Progenitor cell of endocrine pancreas (in vitro differentiated cells): Measurements from ENCODE around the gene NCR3LG1. TPM values are rescaled to one million over a fixed set of nuclear protein-coding genes. Genes with fewer than 3 reads are reported as not detected.

ENCODE experiments used
- DNase-seq: peaks from one replicate; pipeline ENCODE4 v3.0.0; 2021; ENCODE audit warnings: low spot score; ENCODE audit not compliant: unreplicated experiment
- H3K27ac Mint-ChIP-seq: 2 replicates; pipeline ENCODE4 v1.8.0; 2021; ENCODE audit warnings: mild to moderate bottlenecking, moderate library complexity, mixed read lengths
- H3K27me3 Mint-ChIP-seq: 2 replicates; pipeline ENCODE4 v1.8.0; 2021; ENCODE audit warnings: mixed read lengths
- H3K36me3 Mint-ChIP-seq: 2 replicates; pipeline ENCODE4 v1.8.0; 2022; ENCODE audit warnings: mixed read lengths; ENCODE audit not compliant: insufficient read depth
- H3K4me1 Mint-ChIP-seq: 2 replicates; pipeline ENCODE4 v1.8.0; 2021; ENCODE audit warnings: low read depth, mixed read lengths
- H3K4me3 Mint-ChIP-seq: 2 replicates; pipeline ENCODE4 v1.8.0; 2021; ENCODE audit warnings: low read depth, mild to moderate bottlenecking, moderate library complexity, mixed read lengths
- H3K9me3 Mint-ChIP-seq: 2 replicates; pipeline ENCODE4 v1.8.0; 2021; ENCODE audit warnings: low read depth, mixed read lengths
- CTCF ChIP-seq: fragments of 200-600 bp; sonication (generic); IDR thresholded peaks from one replicate; pipeline ENCODE4 v1.5.0; 2021; ENCODE audit warnings: antibody characterized with exemption, mild to moderate bottlenecking; ENCODE audit not compliant: unreplicated experiment
- total RNA-seq: library from RNA; stranded (reverse); gene quantifications from 2 replicates; pipeline ENCODE4 v1.2.1, GENCODE V29; 2021

Gene NCR3LG1
- total RNA-seq, 1 donor from 2014 or later = 1.3 TPM

DNA sequence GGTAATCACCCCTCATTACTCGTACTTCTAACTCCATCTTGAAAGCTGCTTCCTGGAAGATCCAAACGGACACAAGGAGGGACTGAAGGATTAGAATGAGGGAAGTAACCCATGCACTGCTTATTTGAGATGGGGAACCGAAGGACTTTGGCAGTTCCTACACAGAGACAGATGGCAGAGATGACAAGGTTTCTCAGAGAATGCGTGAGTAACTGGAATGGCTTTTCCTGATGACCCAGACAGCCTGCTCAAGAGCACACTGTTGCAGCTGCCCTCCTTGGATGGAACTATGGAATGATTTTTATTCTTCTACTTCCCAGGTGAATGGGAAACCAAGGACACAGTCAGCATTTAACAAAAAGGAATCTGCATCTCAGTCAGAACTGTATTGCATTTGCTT is 29.6 kb downstream of the NCR3LG1 start:
- Mint-ChIP-seq H3K4me3 (no peak overlapping the region), H3K4me1 (no peaks in the 10 kb centered on the region), H3K27me3 (no peaks in the 10 kb centered on the region), H3K9me3 (peaks cover 6% of the 10 kb centered on the region), H3K36me3 (no peaks in the 10 kb centered on the region), H3K27ac (no peak overlapping the region)
- no peak for DNase-seq
- TF ChIP-seq CTCF = no peak

- Mint-ChIP-seq H3K4me3 (no peak overlapping the region), H3K27me3 (no peaks in the 10 kb centered on the region)
- TF ChIP-seq CTCF = no peak
These were observed 30.6 kb downstream of the NCR3LG1 start for GRCh38 chr11:17382046-17382728.

DNA sequence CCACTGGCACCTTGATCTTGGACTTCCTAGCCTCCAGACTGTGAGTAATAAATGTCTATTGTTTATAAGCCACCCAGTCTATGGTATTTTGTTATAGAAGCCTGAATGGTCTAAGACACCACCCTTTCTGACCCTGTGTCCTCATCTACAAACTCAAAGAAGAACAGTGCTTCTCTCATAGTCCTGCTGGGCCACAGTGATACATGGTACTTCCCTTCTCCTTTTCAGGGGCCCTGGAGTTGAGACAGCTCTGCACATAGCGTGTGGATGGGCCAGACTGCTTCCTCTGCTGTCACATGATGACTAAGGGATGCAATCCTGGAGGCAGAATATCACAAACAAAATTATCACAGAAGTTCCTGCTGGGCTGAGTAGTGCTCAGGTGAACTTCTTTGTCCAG is 31.9 kb downstream of the NCR3LG1 start:
- Mint-ChIP-seq H3K4me1 (no peaks in the 10 kb centered on the region), H3K4me3 (no peak overlapping the region), H3K36me3 (peaks cover 3% of the 10 kb centered on the region), H3K9me3 (peaks cover under 1% of the 10 kb centered on the region), H3K27ac (no peak overlapping the region), H3K27me3 (peaks cover 2% of the 10 kb centered on the region)
- no peak for TF ChIP-seq CTCF
- DNase-seq = no peak

More at GRCh38 chr11:17382046-17382728, 30.6 kb downstream of the NCR3LG1 start:
- Mint-ChIP-seq H3K36me3 (peaks cover 3% of the 10 kb centered on the region), H3K4me1 (no peaks in the 10 kb centered on the region), H3K9me3 (peaks cover 6% of the 10 kb centered on the region), H3K27ac (peak overlapping the region; percentile 45)
- no peak for DNase-seq

DNA sequence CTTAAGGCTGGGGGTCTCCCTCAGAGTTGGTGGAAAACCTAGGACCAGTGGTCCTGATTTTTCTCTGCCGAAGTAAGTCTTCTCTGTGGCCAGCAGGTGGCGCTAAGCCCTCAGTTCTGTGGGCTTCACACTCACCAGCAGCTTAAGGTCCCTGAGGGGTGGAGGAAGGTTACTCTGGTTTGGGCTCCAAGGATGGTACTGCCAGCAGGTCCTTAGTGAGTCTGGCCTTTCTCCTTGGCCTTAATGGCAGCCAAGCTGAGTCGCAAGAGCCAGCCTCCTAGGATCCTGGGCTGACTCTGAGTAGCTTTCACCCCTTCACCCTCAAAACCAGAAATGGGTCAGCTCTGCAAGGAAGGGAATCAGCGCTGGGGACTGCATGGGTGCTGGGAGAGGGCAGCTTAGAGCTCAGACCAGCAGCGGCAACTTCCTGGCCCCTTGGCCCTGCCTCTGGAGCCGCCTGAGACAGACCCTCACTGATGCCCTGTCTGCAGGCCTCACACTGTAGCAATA is 32.5 kb downstream of the NCR3LG1 start:
- Mint-ChIP-seq H3K27ac (no peak overlapping the region), H3K4me3 (no peak overlapping the region)

GRCh38 chr11:17385492-17385891 is 33.9 kb downstream of the NCR3LG1 start:
- DNase-seq = no peak
- no peaks in the 10 kb centered on the region for H3K9me3 Mint-ChIP-seq
- no peaks in the 10 kb centered on the region for H3K4me1 Mint-ChIP-seq
- TF ChIP-seq CTCF = no peak
- H3K27me3 Mint-ChIP-seq = peaks cover 7% of the 10 kb centered on the region
- H3K36me3 Mint-ChIP-seq = peaks cover 3% of the 10 kb centered on the region
- no peak overlapping the region for H3K27ac Mint-ChIP-seq
- H3K4me3 Mint-ChIP-seq = no peak overlapping the region

More for the DNA sequence above, 32.5 kb downstream of the NCR3LG1 start:
- peaks cover 2% of the 10 kb centered on the region for H3K27me3 Mint-ChIP-seq
- H3K9me3 Mint-ChIP-seq = no peaks in the 10 kb centered on the region
- peaks cover 3% of the 10 kb centered on the region for H3K36me3 Mint-ChIP-seq
- TF ChIP-seq CTCF = peak; percentile 96
- H3K4me1 Mint-ChIP-seq = no peaks in the 10 kb centered on the region
- peak; percentile 76 for DNase-seq
